Measurements from ENCODE around the gene FASTK.

Gene FASTK

GRCh38 chr7:151083071-151083823, 2.6 kb upstream of the FASTK start, which contains the start of gene TMUB1:
TSS of gene TMUB1 (minus strand) at chr7:151083493. CDS start at chr7:151082563, 930 bp downstream.
- peak; percentile 74 for DNase-seq (ENCODE audit: extremely low spot score)
- TF ChIP-seq HDGF (IDR thresholded peaks at IDR 0.05; ENCODE audit: borderline replicate concordance) (peak; percentile 53; the same call in 1 of the 2 replicates), BHLHE40 (IDR thresholded peaks at IDR 0.05; ENCODE audit: borderline replicate concordance) (no peak)
- POLR2A ChIA-PET: interaction anchor here (0.6 to 3.2 kb wide), 6 partner anchors 10 to 65 kb away, joined by 3 to 15 read pairs (median 6); partner anchors contain the start of genes ABCB8 and SLC4A2
- CTCF ChIA-PET: interaction anchor here (0.6 kb wide), 1 partner anchor 232 kb away, joined by 3 read pairs; no protein-coding TSS in a partner anchor

GRCh38 chr7:151082141-151083070, 1.8 kb upstream of the FASTK start:
- POLR2A ChIA-PET: interaction anchor here (1.1 to 3.2 kb wide), 5 partner anchors 20 to 54 kb away, joined by 3 to 15 read pairs (median 9); partner anchors contain the start of genes ABCB8 and SLC4A2
- no peak for DNase-seq (ENCODE audit: extremely low spot score)
- CTCF ChIA-PET: interaction anchor here (0.6 kb wide), 1 partner anchor 232 kb away, joined by 3 read pairs; no protein-coding TSS in a partner anchor
- no peak for TF ChIP-seq FOXM1 (IDR thresholded peaks at IDR 0.05; ENCODE audit: borderline replicate concordance)
- TF ChIP-seq L3MBTL2 (conservative IDR thresholded peaks at IDR 0.05): peak; percentile 89
- peak; percentile 77; the same call in 1 of the 2 replicates for TF ChIP-seq HDGF (IDR thresholded peaks at IDR 0.05; ENCODE audit: borderline replicate concordance)

GRCh38 chr7:151081170-151082101, 827 bp upstream of the FASTK start:
- POLR2A ChIA-PET: interaction anchor here (0.6 to 3.2 kb wide), 21 partner anchors 8 to 166 kb away, joined by 3 to 17 read pairs (median 4); partner anchors contain the start of genes ABCB8, ABCF2, CDK5 and CHPF2
- CTCF ChIA-PET: interaction anchor here (1.1 kb wide), 1 partner anchor 29 kb away, joined by 4 read pairs; no protein-coding TSS in a partner anchor
- TF ChIP-seq NFRKB (IDR thresholded peaks at IDR 0.05): no peak
- no peak for TF ChIP-seq FOXK2 (IDR thresholded peaks at IDR 0.05)
- DNase-seq (ENCODE audit: extremely low spot score): no peak

- TF ChIP-seq ZNF384 (IDR thresholded peaks at IDR 0.05) (no peak), SUZ12 (IDR thresholded peaks at IDR 0.05) (no peak), HDGF (IDR thresholded peaks at IDR 0.05; ENCODE audit: borderline replicate concordance) (no peak), ELF4 (IDR thresholded peaks at IDR 0.05) (no peak), ARNT (IDR thresholded peaks at IDR 0.05) (no peak), FOXK2 (IDR thresholded peaks at IDR 0.05) (no peak), TARDBP (IDR thresholded peaks at IDR 0.05) (no peak), FOXA1 (IDR thresholded peaks at IDR 0.05) (no peak), BHLHE40 (IDR thresholded peaks at IDR 0.05; ENCODE audit: borderline replicate concordance) (no peak), FOXM1 (IDR thresholded peaks at IDR 0.05; ENCODE audit: borderline replicate concordance) (no peak), SP1 (IDR thresholded peaks at IDR 0.05) (no peak), PKNOX1 (IDR thresholded peaks at IDR 0.05) (no peak), L3MBTL2 (conservative IDR thresholded peaks at IDR 0.05) (no peak), CTBP1 (IDR thresholded peaks at IDR 0.05; ENCODE audit: borderline replicate concordance) (no peak), NFRKB (IDR thresholded peaks at IDR 0.05) (no peak), LEF1 (IDR thresholded peaks at IDR 0.05; ENCODE audit: borderline replicate concordance) (no peak)
- CTCF ChIA-PET: interaction anchor here (1.1 kb wide), 1 partner anchor 31 kb away, joined by 4 read pairs; no protein-coding TSS in a partner anchor
- POLR2A ChIA-PET: interaction anchor here (0.8 to 4.7 kb wide), 21 partner anchors 8 to 172 kb away, joined by 3 to 38 read pairs (median 4); partner anchors contain the start of genes ABCB8, ABCF2, CDK5 and CHPF2
- DNase-seq (ENCODE audit: extremely low spot score): no peak
Measured at GRCh38 chr7:151080067-151080521, 515 bp downstream of the FASTK start.

- no peak for DNase-seq (ENCODE audit: extremely low spot score)
- ChIA-PET POLR2A (interaction anchor here (1.1 to 4.7 kb wide), 4 partner anchors 11 to 173 kb away, joined by 3 to 38 read pairs (median 8); partner anchors contain the start of genes ABCB8, CDK5 and SLC4A2), CTCF (no interaction called here)
- TF ChIP-seq FOXK2 (IDR thresholded peaks at IDR 0.05) (no peak), TARDBP (IDR thresholded peaks at IDR 0.05) (no peak), ELF4 (IDR thresholded peaks at IDR 0.05) (no peak), SUZ12 (IDR thresholded peaks at IDR 0.05) (no peak), BHLHE40 (IDR thresholded peaks at IDR 0.05; ENCODE audit: borderline replicate concordance) (no peak), SP1 (IDR thresholded peaks at IDR 0.05) (no peak), FOXA1 (IDR thresholded peaks at IDR 0.05) (no peak), LEF1 (IDR thresholded peaks at IDR 0.05; ENCODE audit: borderline replicate concordance) (no peak), PKNOX1 (IDR thresholded peaks at IDR 0.05) (no peak), FOXM1 (IDR thresholded peaks at IDR 0.05; ENCODE audit: borderline replicate concordance) (no peak), L3MBTL2 (conservative IDR thresholded peaks at IDR 0.05) (no peak), HDGF (IDR thresholded peaks at IDR 0.05; ENCODE audit: borderline replicate concordance) (no peak), NFRKB (IDR thresholded peaks at IDR 0.05) (no peak), CTBP1 (IDR thresholded peaks at IDR 0.05; ENCODE audit: borderline replicate concordance) (no peak), ARNT (IDR thresholded peaks at IDR 0.05) (no peak), ZNF384 (IDR thresholded peaks at IDR 0.05) (no peak)
Measured at GRCh38 chr7:151079199-151079910, 1.3 kb downstream of the FASTK start.

All from HEK293T (cell line).